ENCODE measurements around the gene UTP25. TPM values are rescaled to one million over a fixed set of nuclear protein-coding genes. Genes with fewer than 3 reads are reported as not detected.

The UTP25 gene
- total RNA-seq, 4 donors from 2014 or later = 3.5 to 14.9 (median 6.3) TPM

GRCh38 chr1:209876078-209876800, 48.5 kb downstream of the UTP25 start:
- no peak overlapping the region for H3K27ac ChIP-seq
- H3K4me1 ChIP-seq = no peaks in the 10 kb centered on the region
- H3K27me3 ChIP-seq = no peaks in the 10 kb centered on the region
- no peak for DNase-seq
- H3K4me3 ChIP-seq = no peak overlapping the region
- TF ChIP-seq POLR2A (IDR thresholded peaks at IDR 0.05) (no peak), CTCF (IDR thresholded peaks at IDR 0.05) (no peak)
- no peaks in the 10 kb centered on the region for H3K9me3 ChIP-seq
- H3K36me3 ChIP-seq = no peaks in the 10 kb centered on the region

- Histone ChIP-seq H3K27ac (no peak overlapping the region), H3K27me3 (no peaks in the 10 kb centered on the region), H3K36me3 (no peaks in the 10 kb centered on the region), H3K4me1 (no peaks in the 10 kb centered on the region), H3K9me3 (no peaks in the 10 kb centered on the region), H3K4me3 (no peak overlapping the region)
- TF ChIP-seq CTCF (IDR thresholded peaks at IDR 0.05) (no peak), POLR2A (IDR thresholded peaks at IDR 0.05) (no peak)
- DNase-seq = no peak
Observed at GRCh38 chr1:209877087-209877764, 49.5 kb downstream of the UTP25 start.

GRCh38 chr1:209878964-209879363, 51.2 kb downstream of the UTP25 start:
- Histone ChIP-seq H3K27me3 (no peaks in the 10 kb centered on the region), H3K36me3 (no peaks in the 10 kb centered on the region), H3K27ac (no peak overlapping the region), H3K4me1 (no peaks in the 10 kb centered on the region), H3K9me3 (no peaks in the 10 kb centered on the region), H3K4me3 (no peak overlapping the region)
- DNase-seq = no peak
- no peak for TF ChIP-seq POLR2A (IDR thresholded peaks at IDR 0.05)
- no peak for TF ChIP-seq CTCF (IDR thresholded peaks at IDR 0.05)

- no peaks in the 10 kb centered on the region for H3K36me3 ChIP-seq
- H3K4me1 ChIP-seq = no peaks in the 10 kb centered on the region
- no peak for TF ChIP-seq POLR2A (IDR thresholded peaks at IDR 0.05)
- no peak for TF ChIP-seq CTCF (IDR thresholded peaks at IDR 0.05)
- H3K4me3 ChIP-seq = no peak overlapping the region
- H3K27ac ChIP-seq = no peak overlapping the region
- DNase-seq = no peak
- no peaks in the 10 kb centered on the region for H3K9me3 ChIP-seq
- no peaks in the 10 kb centered on the region for H3K27me3 ChIP-seq
Observed at GRCh38 chr1:209879539-209879938, 51.8 kb downstream of the UTP25 start.

- H3K27ac ChIP-seq = no peak overlapping the region
- no peak for DNase-seq
- H3K4me1 ChIP-seq = no peaks in the 10 kb centered on the region
- H3K4me3 ChIP-seq = no peak overlapping the region
- no peaks in the 10 kb centered on the region for H3K27me3 ChIP-seq
- no peaks in the 10 kb centered on the region for H3K36me3 ChIP-seq
- no peaks in the 10 kb centered on the region for H3K9me3 ChIP-seq
- no peak for TF ChIP-seq CTCF (IDR thresholded peaks at IDR 0.05)
- no peak for TF ChIP-seq POLR2A (IDR thresholded peaks at IDR 0.05)
Observed at GRCh38 chr1:209880031-209880430, 52.3 kb downstream of the UTP25 start.
